HG02642 (cell line): ENCODE results near the gene SLC16A1.
"Not testable (repeated sequence)": the region's sequence is repeated elsewhere in the genome, so short reads cannot be mapped to it uniquely, and the experiment has no call there.

Experiments used
- ATAC-seq: cut with Tn5 transposase; IDR thresholded peaks from one replicate; pipeline ENCODE4 v1.9.1; 2021; ENCODE audit warnings: mild to moderate bottlenecking; ENCODE audit not compliant: unreplicated experiment, poor library complexity

SLC16A1 gene

GRCh38 chr1:112889052-112889768, 66.8 kb downstream of the SLC16A1 start:
- no peak for ATAC-seq

GRCh38 chr1:112888630-112889029, 67.4 kb downstream of the SLC16A1 start:
- no peak for ATAC-seq

DNA sequence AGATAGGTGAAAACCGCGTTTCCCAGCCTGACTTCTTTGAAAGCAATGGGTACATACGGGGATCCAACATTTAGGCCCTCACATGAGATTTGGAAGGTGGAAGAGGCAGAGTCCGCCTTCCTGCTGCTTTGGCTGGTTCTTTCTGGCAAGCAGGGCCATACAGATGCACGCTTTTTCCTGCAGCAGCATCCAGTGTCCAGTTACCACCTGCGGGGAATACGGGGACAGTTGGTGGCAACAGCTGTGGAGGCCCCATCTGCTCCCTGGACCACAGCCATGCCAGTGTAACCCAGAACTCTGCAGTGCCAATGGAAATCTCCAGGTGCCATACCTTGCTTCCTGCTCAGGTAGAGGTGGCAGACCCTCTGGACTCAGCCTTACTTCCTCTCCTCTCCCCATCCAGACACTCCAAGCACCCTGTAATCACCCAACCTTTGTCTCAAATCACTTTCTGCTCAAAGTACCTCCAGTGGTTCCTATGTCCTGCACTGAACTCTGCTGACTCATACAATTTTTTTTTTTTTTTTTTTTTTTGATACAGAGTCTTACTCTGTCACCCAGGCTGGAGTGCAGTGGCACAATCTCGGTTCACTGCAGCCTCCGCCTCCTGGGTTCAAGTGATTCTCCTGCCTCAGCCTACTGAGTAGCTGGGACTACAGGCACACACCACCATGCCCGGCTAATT, 68.3 kb downstream of the SLC16A1 start:
- ATAC-seq, result no peak

- ATAC-seq, result not testable (repeated sequence)
Observed at GRCh38 chr1:112884996-112885395, 71.0 kb downstream of the SLC16A1 start.

DNA sequence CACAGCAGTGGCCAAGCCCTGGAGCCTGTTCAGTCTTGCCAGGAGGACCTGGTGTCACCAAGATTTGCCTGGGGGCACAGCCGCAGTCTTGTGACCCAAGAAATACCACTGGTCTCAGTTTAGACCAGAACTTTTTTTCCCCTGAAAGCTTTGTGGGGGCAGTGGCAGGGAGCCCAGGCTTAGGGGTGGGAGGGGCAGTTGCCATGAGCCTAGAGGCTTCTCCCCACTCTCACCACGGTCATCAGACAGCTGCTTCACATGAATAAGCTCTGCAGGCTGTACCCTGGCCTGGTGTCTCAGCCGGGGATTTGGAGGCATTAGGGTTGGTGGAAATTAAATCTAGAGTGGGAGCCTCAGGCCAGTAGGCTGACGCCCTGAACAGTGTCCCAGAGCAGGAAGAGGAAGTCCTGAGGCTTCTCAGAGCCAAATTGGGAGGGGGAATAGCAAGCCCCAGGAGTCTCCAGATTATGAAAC, 73.7 kb downstream of the SLC16A1 start:
- no peak for ATAC-seq

DNA sequence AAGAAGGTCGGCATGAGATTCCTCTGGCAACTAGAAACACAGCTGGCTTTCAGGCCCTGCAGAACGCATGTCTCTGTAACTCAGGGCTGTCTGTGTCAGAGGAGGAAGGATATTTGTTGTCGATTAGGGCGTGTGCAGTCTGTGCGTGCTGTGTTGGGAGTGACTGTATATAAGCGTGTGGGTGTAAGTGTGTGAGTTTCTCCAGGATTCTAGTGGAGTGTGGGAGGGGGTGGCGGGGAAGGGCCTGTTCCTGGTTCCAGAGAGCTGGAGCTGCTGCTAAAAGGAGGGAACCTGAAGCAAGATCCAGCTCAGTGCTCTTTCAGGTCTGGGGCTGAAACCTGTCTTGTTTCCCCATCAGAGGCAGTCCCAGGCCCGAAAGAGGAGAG, 74.3 kb downstream of the SLC16A1 start:
- ATAC-seq, result no peak

GRCh38 chr1:112879834-112880233, 76.2 kb downstream of the SLC16A1 start:
- no peak for ATAC-seq

- ATAC-seq, result no peak
Observed at GRCh38 chr1:112878321-112878720, 77.7 kb downstream of the SLC16A1 start.

- no peak for ATAC-seq
Observed at GRCh38 chr1:112877750-112878149, 78.2 kb downstream of the SLC16A1 start.

DNA sequence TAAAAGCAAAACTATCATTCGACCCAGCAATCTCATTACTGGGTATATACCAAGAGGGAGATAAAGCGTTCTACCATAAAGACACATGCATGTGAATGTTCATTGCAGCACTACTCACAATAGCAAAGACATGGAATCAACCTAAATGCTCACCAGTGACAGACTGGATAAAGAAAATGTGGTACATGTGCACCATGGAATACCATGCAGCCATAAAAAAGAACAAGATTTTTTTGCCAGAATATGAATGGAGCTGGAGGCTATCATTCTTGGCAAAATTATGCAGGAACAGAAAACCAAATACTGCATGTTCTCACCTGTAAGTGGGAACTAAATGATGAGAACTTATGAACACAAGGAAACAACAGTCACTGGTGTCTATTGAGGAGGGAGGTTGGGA, 79.7 kb downstream of the SLC16A1 start:
- no peak for ATAC-seq

DNA sequence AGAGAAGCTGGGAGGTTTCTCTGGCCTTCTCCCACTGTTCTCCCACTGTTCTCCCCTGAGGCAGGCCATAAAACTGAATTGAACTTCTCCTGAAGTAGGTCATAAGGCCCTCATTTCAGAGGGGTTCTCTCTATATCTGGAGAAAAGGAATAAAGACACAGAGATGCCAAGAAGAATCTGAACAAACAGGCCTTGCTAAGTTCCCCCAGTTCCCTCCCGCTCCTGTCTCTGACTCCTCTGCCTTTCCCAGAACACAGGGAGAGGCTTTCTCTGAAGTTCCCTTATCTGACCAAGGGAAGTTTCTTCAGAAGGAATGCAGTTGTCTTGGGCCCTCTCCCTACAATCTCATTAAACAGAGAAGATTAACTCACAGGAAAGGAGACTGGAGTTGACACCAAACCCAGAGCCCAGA, 83.4 kb downstream of the SLC16A1 start:
- no peak for ATAC-seq

DNA sequence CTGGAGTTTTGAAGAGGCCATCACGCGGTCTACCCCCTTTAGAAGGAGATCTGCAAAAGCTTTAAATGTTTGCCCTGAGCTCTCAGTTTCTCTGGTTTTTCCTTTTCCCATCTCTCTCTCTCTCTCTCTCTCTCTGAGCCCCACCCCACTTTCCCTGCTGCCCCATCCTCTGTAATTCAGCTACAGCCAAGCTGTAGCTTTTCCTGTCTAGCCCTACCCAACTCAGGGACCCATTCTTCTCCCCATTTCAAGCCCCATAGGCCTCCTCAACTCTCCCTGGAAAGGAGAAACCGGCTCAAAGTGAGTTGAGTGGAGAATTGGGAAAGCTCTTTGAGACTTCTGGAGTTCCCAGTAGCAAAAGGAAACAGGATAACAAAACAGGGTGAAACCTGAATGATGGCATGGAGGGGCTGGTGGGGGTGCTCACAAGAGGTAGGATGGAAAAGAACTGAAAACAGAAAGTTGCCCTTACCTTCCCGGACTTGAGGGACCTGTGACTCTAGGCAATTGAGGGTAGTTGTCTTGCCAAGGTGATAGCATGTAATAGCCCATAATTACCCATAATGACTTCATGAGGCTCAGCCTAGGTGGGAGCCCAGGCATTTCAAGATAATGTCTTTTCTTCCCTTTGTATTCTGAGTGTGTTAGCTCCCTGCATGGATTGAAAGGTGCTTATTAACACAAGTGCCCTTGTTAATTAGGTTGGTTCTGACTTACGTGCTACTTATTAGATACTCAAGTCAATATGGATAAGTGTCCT, 84.9 kb downstream of the SLC16A1 start:
- no peak for ATAC-seq

DNA sequence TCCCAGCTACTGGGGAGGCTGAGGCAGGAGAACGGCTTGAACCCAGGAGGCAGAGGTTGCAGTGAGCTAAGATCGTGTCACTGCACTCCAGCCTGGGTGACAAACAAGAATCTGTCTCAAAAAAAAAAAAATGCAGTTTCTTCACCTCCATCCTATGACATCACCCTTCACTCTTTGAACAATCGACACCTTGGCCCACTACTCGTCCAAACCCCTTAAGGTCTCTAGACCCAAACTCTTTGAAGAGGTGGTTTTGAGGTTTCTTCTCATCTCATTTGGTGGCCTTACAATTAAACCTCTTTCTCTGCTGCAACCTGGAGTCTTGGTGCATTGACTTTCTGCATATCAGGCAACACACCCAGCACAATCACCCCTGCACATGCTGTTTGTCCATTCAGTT, 86.1 kb downstream of the SLC16A1 start:
- ATAC-seq, result no peak

DNA sequence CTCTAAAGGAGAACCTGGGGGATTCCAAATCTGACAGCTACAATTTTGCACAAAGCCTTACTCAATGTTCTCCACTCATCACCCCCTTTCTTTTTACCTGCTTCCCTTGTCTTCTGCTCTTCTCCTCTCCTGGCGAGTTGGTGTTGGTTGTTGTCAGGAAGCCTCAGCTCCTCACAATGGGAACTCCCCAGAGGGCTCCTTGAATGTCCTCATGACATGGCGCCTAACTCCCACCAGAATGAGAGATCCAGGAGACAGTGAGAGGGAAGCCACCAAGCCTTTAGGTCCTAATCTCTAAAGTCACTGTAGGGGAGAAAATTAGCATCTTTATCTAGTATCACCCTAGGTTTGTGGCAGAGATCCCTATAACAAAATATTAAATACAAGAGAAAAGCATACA, 87.8 kb downstream of the SLC16A1 start:
- ATAC-seq, result no peak

DNA sequence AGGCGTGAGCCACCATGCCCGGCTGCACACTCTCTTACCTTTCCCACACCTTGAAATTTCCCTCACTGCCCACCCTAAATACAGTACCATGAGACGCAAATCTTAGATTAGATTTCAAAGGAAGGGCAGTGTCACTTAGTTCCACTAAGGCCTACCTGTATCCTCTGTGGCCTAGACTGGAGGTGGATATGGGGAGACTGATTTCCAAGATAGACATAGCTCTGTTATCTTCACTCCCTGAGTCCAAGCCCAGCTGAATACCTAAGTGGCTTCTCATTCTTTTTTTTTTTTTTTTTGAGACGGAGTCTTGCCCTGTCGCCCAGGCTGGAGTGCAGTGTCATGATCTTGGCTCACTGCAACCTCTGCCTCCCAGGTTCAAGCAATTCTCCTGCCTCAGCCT, 89.0 kb downstream of the SLC16A1 start:
- ATAC-seq, result no peak

GRCh38 chr1:112866151-112866550, 89.8 kb downstream of the SLC16A1 start:
- ATAC-seq, result no peak

GRCh38 chr1:112862753-112863426, 93.1 kb downstream of the SLC16A1 start:
- no peak for ATAC-seq
